ENCODE results near the gene DEDD2. TPM values are rescaled to one million over a fixed set of nuclear protein-coding genes. Genes with fewer than 3 reads are reported as not detected.

DEDD2 gene
- total RNA-seq, 2 experiments from 2014 or later: 21.7 to 22.5 TPM

GRCh38 chr19:42239544-42240220 is 22.2 kb upstream of the DEDD2 start:
- ChIA-PET POLR2A (interaction anchor here (0.6 to 16.1 kb wide), 5 partner anchors 9 to 64 kb away, joined by 3 to 195 read pairs (median 4); partner anchors contain the start of genes DEDD2, PAFAH1B3 and ZNF526), CTCF (interaction anchor here (0.9 to 3.3 kb wide), 3 partner anchors 11 to 56 kb away, joined by 3 to 14 read pairs (median 10); no protein-coding TSS in a partner anchor)
- H3K4me3 Mint-ChIP-seq: no peak overlapping the region
- DNase-seq: no peak
- ATAC-seq: no peak
- peak overlapping the region; percentile 19 for H3K27ac Mint-ChIP-seq
- H3K9me3 Mint-ChIP-seq: no peaks in the 10 kb centered on the region
- H3K36me3 Mint-ChIP-seq (ENCODE audit: low read depth): peaks cover 36% of the 10 kb centered on the region
- intact Hi-C loops (cut with micrococcal nuclease): loop anchor here (5.0 kb wide), 1 partner anchor 43 kb away; no protein-coding TSS in a partner anchor
- TF ChIP-seq CTCF (IDR thresholded peaks at IDR 0.05): no peak
- H3K27me3 Mint-ChIP-seq: no peaks in the 10 kb centered on the region
- peaks cover 34% of the 10 kb centered on the region for H3K4me1 Mint-ChIP-seq (ENCODE audit: low read depth)

GRCh38 chr19:42235181-42235580 is 17.7 kb upstream of the DEDD2 start:
- H3K36me3 Mint-ChIP-seq (ENCODE audit: low read depth): peaks cover 55% of the 10 kb centered on the region
- H3K27me3 Mint-ChIP-seq: no peaks in the 10 kb centered on the region
- ChIA-PET POLR2A (interaction anchor here (1.3 to 16.1 kb wide), 2 partner anchors 9 to 12 kb away, joined by 4 to 195 read pairs; partner anchors contain the start of genes DEDD2 and ZNF526), CTCF (interaction anchor here (1.2 to 1.7 kb wide), 5 partner anchors 15 to 126 kb away, joined by 3 to 4 read pairs (median 3); no protein-coding TSS in a partner anchor)
- H3K4me3 Mint-ChIP-seq: no peak overlapping the region
- no peak for TF ChIP-seq CTCF (IDR thresholded peaks at IDR 0.05)
- intact Hi-C loops (cut with micrococcal nuclease): no loop called here
- DNase-seq (no peak), ATAC-seq (no peak)
- no peak overlapping the region for H3K27ac Mint-ChIP-seq
- no peaks in the 10 kb centered on the region for H3K9me3 Mint-ChIP-seq
- peaks cover 25% of the 10 kb centered on the region for H3K4me1 Mint-ChIP-seq (ENCODE audit: low read depth)

- DNase-seq (no peak), ATAC-seq (no peak)
- H3K36me3 Mint-ChIP-seq (ENCODE audit: low read depth): peaks cover 52% of the 10 kb centered on the region
- H3K4me1 Mint-ChIP-seq (ENCODE audit: low read depth): peaks cover 20% of the 10 kb centered on the region
- no peak overlapping the region for H3K4me3 Mint-ChIP-seq
- ChIA-PET CTCF (interaction anchor here (0.8 to 1.7 kb wide), 7 partner anchors 14 to 126 kb away, joined by 3 to 4 read pairs (median 3); partner anchors contain the start of gene POU2F2), POLR2A (interaction anchor here (1.2 to 16.1 kb wide), 4 partner anchors 7 to 45 kb away, joined by 3 to 195 read pairs (median 8); partner anchors contain the start of genes DEDD2, GSK3A and ZNF526)
- no peaks in the 10 kb centered on the region for H3K27me3 Mint-ChIP-seq
- intact Hi-C loops (cut with micrococcal nuclease): no loop called here
- TF ChIP-seq CTCF (IDR thresholded peaks at IDR 0.05): no peak
- H3K9me3 Mint-ChIP-seq: no peaks in the 10 kb centered on the region
- H3K27ac Mint-ChIP-seq: no peak overlapping the region
Measured at GRCh38 chr19:42234364-42234763, 16.9 kb upstream of the DEDD2 start.

- peaks cover 20% of the 10 kb centered on the region for H3K4me1 Mint-ChIP-seq (ENCODE audit: low read depth)
- H3K4me3 Mint-ChIP-seq: no peak overlapping the region
- ATAC-seq (no peak), DNase-seq (no peak)
- no peak for TF ChIP-seq CTCF (IDR thresholded peaks at IDR 0.05)
- H3K36me3 Mint-ChIP-seq (ENCODE audit: low read depth): peaks cover 52% of the 10 kb centered on the region
- no peaks in the 10 kb centered on the region for H3K9me3 Mint-ChIP-seq
- ChIA-PET POLR2A (interaction anchor here (1.2 to 16.1 kb wide), 5 partner anchors 8 to 46 kb away, joined by 3 to 195 read pairs (median 4); partner anchors contain the start of genes DEDD2, GSK3A and ZNF526), CTCF (interaction anchor here (0.7 to 1.7 kb wide), 6 partner anchors 13 to 125 kb away, joined by 3 to 4 read pairs (median 3); partner anchors contain the start of gene POU2F2)
- intact Hi-C loops (cut with micrococcal nuclease): no loop called here
- H3K27ac Mint-ChIP-seq: peak overlapping the region; percentile 21
- H3K27me3 Mint-ChIP-seq: no peaks in the 10 kb centered on the region
Measured at GRCh38 chr19:42233678-42234292, 16.3 kb upstream of the DEDD2 start.

Data from activated CD8-positive, alpha-beta T cell treated with anti-CD3 and anti-CD28 coated beads for 36 hours (primary cell).